ENCODE measurements around the gene KLK8. TPM values are rescaled to one million over a fixed set of nuclear protein-coding genes. Genes with fewer than 3 reads are reported as not detected.

Gene KLK8
- polyA plus RNA-seq, 2 of the 4 experiments (the other 2 are of a cell fraction), result not detected

DNA sequence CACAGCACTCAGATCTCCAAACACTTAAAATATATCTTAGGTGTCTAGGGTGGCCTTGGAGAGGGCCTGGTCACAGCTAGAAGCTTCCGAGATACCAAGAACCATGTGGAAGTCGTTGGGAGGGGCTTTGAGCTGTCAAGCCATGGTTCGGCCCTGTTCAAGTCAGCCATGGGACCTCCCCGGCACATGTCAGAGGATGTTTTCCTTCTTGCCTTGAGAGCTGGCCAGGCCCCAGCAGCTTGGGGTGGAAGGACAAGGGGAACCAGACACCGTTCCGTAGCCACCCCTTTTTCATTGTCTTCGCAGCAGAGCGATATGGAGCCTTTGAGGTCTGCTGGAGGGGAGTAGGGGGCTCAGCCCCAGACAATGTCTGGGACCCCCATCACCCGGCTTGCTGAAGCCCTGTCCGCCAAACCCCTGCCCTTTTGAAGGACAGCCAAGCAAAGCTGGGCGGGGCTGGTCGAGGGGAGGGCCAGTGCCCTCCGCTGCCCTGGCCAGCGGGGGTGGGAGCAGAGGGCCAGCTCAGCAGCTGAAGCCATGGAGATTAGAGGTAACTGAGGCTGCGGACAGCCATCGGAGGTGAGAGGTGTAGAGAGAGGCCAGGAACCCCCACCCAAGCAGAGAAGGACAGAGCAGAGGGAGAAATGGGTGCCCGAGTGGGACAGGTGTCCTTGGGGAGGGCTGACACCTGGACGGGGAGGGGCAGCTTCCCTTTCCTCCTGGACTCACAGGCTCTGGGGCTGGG lies 24.6 kb upstream of the KLK8 start:
- ChIA-PET CTCF (interaction anchor here (0.6 to 1.5 kb wide), 3 partner anchors 9 to 283 kb away, joined by 3 to 8 read pairs (median 3); no protein-coding TSS in a partner anchor), POLR2A (no interaction called here)
- no peak overlapping the region for H3K27ac ChIP-seq
- DNase-seq (ENCODE audit: low read depth in 1 of 2, low spot score in 1 of 2), result no peak
- FAIRE-seq, result no peak
- ATAC-seq, result no peak
- TF ChIP-seq TFCP2L1 (CRISPR knock-in tag; IDR thresholded peaks at IDR 0.05) (no peak), RFX5 (IDR thresholded peaks at IDR 0.05) (no peak), ZC3H11A (IDR thresholded peaks at IDR 0.05) (no peak), ZNF302 (CRISPR knock-in tag; IDR thresholded peaks at IDR 0.05) (no peak)
- H3K4me3 ChIP-seq, result no peak overlapping the region
- no peaks in the 10 kb centered on the region for H3K4me1 ChIP-seq
- H3K9me3 ChIP-seq, result no peaks in the 10 kb centered on the region
- 51% methylated on average over 16 of the region's 18 CpGs for WGBS (ENCODE audit: missing lambda C conversion rate)
- H3K4me2 ChIP-seq, result no peak overlapping the region

DNA sequence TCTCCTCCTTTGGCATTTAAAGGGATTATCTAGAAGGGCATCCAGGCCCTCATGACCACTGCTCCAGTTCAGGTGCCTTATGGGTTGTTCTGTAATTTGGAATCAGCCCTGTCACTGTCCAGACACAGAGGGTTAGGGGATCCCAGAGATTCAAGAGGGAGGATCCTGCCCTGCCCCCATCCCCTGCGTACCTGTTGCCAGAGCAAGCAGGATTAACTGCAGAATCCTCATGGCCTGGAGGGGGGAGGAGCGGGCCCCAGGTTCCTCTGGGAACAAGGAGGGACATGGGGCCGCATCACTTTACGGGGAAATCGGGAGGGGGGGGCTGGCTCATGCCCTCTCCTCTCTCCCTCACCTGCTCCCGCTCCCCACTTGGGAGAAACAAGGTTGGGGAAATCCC lies 24.0 kb upstream of the KLK8 start:
- Histone ChIP-seq H3K27ac (no peak overlapping the region), H3K9me3 (no peaks in the 10 kb centered on the region), H3K4me3 (no peak overlapping the region), H3K4me2 (no peak overlapping the region), H3K4me1 (no peaks in the 10 kb centered on the region)
- FAIRE-seq (no peak), ATAC-seq (no peak), DNase-seq (ENCODE audit: low read depth in 1 of 2, low spot score in 1 of 2) (no peak)
- WGBS (ENCODE audit: missing lambda C conversion rate), result 65% methylated on average over 6 of the region's 6 CpGs
- ChIA-PET POLR2A (no interaction called here), CTCF (interaction anchor here (0.7 to 2.1 kb wide), 3 partner anchors 8 to 283 kb away, joined by 3 to 8 read pairs (median 8); no protein-coding TSS in a partner anchor)
- no peak for TF ChIP-seq JUN (IDR thresholded peaks at IDR 0.05)
- no peak for TF ChIP-seq MAZ (IDR thresholded peaks at IDR 0.05; ENCODE audit: borderline replicate concordance, low read depth, low read length)

- CTCF ChIA-PET, result interaction anchor here (0.7 to 2.1 kb wide), 3 partner anchors 8 to 284 kb away, joined by 3 to 8 read pairs (median 8); no protein-coding TSS in a partner anchor
- TF ChIP-seq PHF8 (IDR thresholded peaks at IDR 0.05; ENCODE audit: borderline replicate concordance, low read depth) (no peak), KDM5A (IDR thresholded peaks at IDR 0.05) (no peak), CHD4 (IDR thresholded peaks at IDR 0.05; ENCODE audit: borderline replicate concordance) (no peak), JUN (IDR thresholded peaks at IDR 0.05) (no peak), USF2 (IDR thresholded peaks at IDR 0.05) (no peak)
- TF ChIP-seq, protein P1, sequence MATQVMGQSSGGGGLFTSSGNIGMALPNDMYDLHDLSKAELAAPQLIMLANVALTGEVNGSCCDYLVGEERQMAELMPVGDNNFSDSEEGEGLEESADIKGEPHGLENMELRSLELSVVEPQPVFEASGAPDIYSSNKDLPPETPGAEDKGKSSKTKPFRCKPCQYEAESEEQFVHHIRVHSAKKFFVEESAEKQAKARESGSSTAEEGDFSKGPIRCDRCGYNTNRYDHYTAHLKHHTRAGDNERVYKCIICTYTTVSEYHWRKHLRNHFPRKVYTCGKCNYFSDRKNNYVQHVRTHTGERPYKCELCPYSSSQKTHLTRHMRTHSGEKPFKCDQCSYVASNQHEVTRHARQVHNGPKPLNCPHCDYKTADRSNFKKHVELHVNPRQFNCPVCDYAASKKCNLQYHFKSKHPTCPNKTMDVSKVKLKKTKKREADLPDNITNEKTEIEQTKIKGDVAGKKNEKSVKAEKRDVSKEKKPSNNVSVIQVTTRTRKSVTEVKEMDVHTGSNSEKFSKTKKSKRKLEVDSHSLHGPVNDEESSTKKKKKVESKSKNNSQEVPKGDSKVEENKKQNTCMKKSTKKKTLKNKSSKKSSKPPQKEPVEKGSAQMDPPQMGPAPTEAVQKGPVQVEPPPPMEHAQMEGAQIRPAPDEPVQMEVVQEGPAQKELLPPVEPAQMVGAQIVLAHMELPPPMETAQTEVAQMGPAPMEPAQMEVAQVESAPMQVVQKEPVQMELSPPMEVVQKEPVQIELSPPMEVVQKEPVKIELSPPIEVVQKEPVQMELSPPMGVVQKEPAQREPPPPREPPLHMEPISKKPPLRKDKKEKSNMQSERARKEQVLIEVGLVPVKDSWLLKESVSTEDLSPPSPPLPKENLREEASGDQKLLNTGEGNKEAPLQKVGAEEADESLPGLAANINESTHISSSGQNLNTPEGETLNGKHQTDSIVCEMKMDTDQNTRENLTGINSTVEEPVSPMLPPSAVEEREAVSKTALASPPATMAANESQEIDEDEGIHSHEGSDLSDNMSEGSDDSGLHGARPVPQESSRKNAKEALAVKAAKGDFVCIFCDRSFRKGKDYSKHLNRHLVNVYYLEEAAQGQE (IDR thresholded peaks at IDR 0.05), result no peak
- Histone ChIP-seq H3K4me1 (no peaks in the 10 kb centered on the region), H3K27ac (no peak overlapping the region), H3K4me2 (no peak overlapping the region), H3K4me3 (no peak overlapping the region), H3K9me3 (no peaks in the 10 kb centered on the region)
- DNase-seq (ENCODE audit: low read depth in 1 of 2, low spot score in 1 of 2) (no peak), ATAC-seq (no peak), FAIRE-seq (no peak)
- 16% methylated on average over 5 of the region's 5 CpGs for WGBS (ENCODE audit: missing lambda C conversion rate)
- POLR2A ChIA-PET, result no interaction called here
These were observed 23.5 kb upstream of the KLK8 start for GRCh38 chr19:51024924-51025323.

- FAIRE-seq (no peak), ATAC-seq (no peak), DNase-seq (ENCODE audit: low read depth in 1 of 2, low spot score in 1 of 2) (no peak)
- Histone ChIP-seq H3K4me2 (no peak overlapping the region), H3K9me3 (no peaks in the 10 kb centered on the region), H3K4me3 (no peak overlapping the region), H3K27ac (no peak overlapping the region), H3K4me1 (peaks cover 7% of the 10 kb centered on the region)
- no peak for TF ChIP-seq MAZ (IDR thresholded peaks at IDR 0.05; ENCODE audit: borderline replicate concordance, low read depth, low read length)
- no peak for TF ChIP-seq KDM1A (IDR thresholded peaks at IDR 0.05; ENCODE audit: low read depth)
- TF ChIP-seq CBX2 (IDR thresholded peaks at IDR 0.05; ENCODE audit: borderline replicate concordance, low read depth), result no peak
- ChIA-PET CTCF (interaction anchor here (0.7 to 8.8 kb wide), 5 partner anchors 10 to 145 kb away, joined by 3 to 147 read pairs (median 4); partner anchors contain the start of gene KLK12), POLR2A (no interaction called here)
- WGBS (ENCODE audit: missing lambda C conversion rate), result 32% methylated on average over 11 of the region's 11 CpGs
These were observed 22.5 kb upstream of the KLK8 start for GRCh38 chr19:51023946-51024345.
